ENCODE results near the gene BRI3.

BRI3 gene

GRCh38 chr7:98285157-98286092 lies 3.9 kb downstream of the BRI3 start:
- Histone ChIP-seq H3K4me3 (ENCODE audit: low read length) (no peak overlapping the region), H2AFZ (ENCODE audit: low read depth, low read length) (no peak overlapping the region), H3K9me3 (ENCODE audit: low read length) (no peaks in the 10 kb centered on the region), H3K36me3 (ENCODE audit: insufficient read depth, low read length) (peaks cover 23% of the 10 kb centered on the region), H3K4me1 (ENCODE audit: insufficient read depth, low read length) (peaks cover 40% of the 10 kb centered on the region), H3K27me3 (ENCODE audit: insufficient read depth, low read length) (no peaks in the 10 kb centered on the region)

DNA sequence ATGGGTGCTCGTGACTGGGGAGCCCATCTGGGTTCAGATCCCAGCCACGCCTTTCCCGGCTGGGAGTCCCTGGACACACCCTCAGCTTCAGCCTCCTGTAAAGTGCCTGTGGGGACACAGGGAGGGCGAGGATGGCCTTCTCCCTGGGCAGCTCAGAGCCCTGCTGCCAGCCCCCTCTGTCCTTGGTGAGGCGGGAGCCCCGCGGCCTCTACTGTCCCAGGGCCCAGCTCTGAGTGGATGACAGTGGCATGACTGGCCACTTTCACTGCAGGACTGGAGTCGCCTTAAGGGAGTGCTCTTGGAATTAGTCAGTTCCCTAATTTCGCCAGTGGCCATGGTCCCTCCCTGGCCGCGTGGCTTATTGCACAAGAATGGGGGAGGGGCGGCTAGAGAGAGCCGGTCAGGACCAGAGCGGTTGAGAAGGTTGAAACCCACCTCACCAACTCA lies 4.6 kb downstream of the BRI3 start:
- Histone ChIP-seq H3K4me1 (ENCODE audit: insufficient read depth, low read length) (peaks cover 34% of the 10 kb centered on the region), H3K36me3 (ENCODE audit: insufficient read depth, low read length) (peaks cover 23% of the 10 kb centered on the region)

GRCh38 chr7:98286701-98287485 lies 5.4 kb downstream of the BRI3 start:
- H3K36me3 ChIP-seq (ENCODE audit: insufficient read depth, low read length): peaks cover 29% of the 10 kb centered on the region
- H2AFZ ChIP-seq (ENCODE audit: low read depth, low read length): no peak overlapping the region
- peaks cover 34% of the 10 kb centered on the region for H3K4me1 ChIP-seq (ENCODE audit: insufficient read depth, low read length)
- H3K4me3 ChIP-seq (ENCODE audit: low read length): no peak overlapping the region
- H3K27me3 ChIP-seq (ENCODE audit: insufficient read depth, low read length): no peaks in the 10 kb centered on the region
- H3K9me3 ChIP-seq (ENCODE audit: low read length): no peaks in the 10 kb centered on the region

More for the DNA sequence above, 4.6 kb downstream of the BRI3 start:
- no peak overlapping the region for H3K4me3 ChIP-seq (ENCODE audit: low read length)
- no peak overlapping the region for H2AFZ ChIP-seq (ENCODE audit: low read depth, low read length)
- no peaks in the 10 kb centered on the region for H3K9me3 ChIP-seq (ENCODE audit: low read length)
- H3K27me3 ChIP-seq (ENCODE audit: insufficient read depth, low read length): no peaks in the 10 kb centered on the region

- H3K4me3 ChIP-seq (ENCODE audit: low read length): no peak overlapping the region
- H3K36me3 ChIP-seq (ENCODE audit: insufficient read depth, low read length): peaks cover 35% of the 10 kb centered on the region
- H3K4me1 ChIP-seq (ENCODE audit: insufficient read depth, low read length): peaks cover 29% of the 10 kb centered on the region
- H2AFZ ChIP-seq (ENCODE audit: low read depth, low read length): no peak overlapping the region
- H3K27me3 ChIP-seq (ENCODE audit: insufficient read depth, low read length): no peaks in the 10 kb centered on the region
- H3K9me3 ChIP-seq (ENCODE audit: low read length): no peaks in the 10 kb centered on the region
Measured at GRCh38 chr7:98287486-98287959, 6.0 kb downstream of the BRI3 start.

DNA sequence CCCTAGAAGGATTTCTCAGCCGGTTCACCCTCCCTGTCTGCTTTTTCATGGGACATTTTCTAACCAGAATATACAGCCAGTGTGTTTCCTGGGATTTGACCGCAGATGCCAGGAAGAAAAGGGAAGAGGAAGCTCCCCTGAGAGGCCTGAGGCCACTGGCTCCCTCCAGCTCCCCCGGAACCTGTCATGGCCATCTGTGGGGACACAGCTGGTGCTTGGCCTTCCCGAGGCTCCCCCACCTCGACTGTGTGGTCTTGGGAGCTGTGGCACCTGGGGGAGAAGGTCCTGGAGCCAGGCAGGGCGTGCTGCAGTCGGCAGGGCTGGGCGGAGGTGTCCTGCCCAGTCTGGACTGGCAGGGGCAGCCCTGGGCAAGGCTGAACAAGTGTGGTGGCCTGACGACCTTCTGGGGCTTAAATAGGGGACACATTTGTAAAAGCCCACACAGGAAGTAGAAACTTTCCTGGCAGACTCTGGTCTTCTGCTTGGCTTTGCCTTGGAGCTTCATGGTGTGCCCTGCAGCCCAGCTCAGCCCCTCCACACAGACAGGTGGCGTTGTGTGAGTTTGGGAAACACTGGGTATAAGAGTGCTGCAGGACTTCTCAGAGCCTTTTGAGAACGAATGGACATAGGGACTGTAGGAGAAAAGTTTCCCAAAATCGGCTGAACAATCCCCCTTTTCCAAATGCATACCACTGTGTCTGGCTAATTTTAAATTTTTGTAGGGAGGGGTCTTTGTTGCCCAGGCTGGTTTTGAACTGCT lies 6.8 kb downstream of the BRI3 start:
- Histone ChIP-seq H3K4me3 (ENCODE audit: low read length) (no peak overlapping the region), H3K36me3 (ENCODE audit: insufficient read depth, low read length) (peaks cover 38% of the 10 kb centered on the region)

GRCh38 chr7:98289333-98289875 lies 7.9 kb downstream of the BRI3 start:
- Histone ChIP-seq H3K4me3 (ENCODE audit: low read length) (no peak overlapping the region), H3K27me3 (ENCODE audit: insufficient read depth, low read length) (no peaks in the 10 kb centered on the region), H3K4me1 (ENCODE audit: insufficient read depth, low read length) (peaks cover 10% of the 10 kb centered on the region), H2AFZ (ENCODE audit: low read depth, low read length) (no peak overlapping the region), H3K36me3 (ENCODE audit: insufficient read depth, low read length) (peaks cover 34% of the 10 kb centered on the region), H3K9me3 (ENCODE audit: low read length) (no peaks in the 10 kb centered on the region)

More for the DNA sequence above, 6.8 kb downstream of the BRI3 start:
- H3K4me1 ChIP-seq (ENCODE audit: insufficient read depth, low read length): peaks cover 22% of the 10 kb centered on the region
- H3K27me3 ChIP-seq (ENCODE audit: insufficient read depth, low read length): no peaks in the 10 kb centered on the region
- H2AFZ ChIP-seq (ENCODE audit: low read depth, low read length): no peak overlapping the region
- no peaks in the 10 kb centered on the region for H3K9me3 ChIP-seq (ENCODE audit: low read length)

DNA sequence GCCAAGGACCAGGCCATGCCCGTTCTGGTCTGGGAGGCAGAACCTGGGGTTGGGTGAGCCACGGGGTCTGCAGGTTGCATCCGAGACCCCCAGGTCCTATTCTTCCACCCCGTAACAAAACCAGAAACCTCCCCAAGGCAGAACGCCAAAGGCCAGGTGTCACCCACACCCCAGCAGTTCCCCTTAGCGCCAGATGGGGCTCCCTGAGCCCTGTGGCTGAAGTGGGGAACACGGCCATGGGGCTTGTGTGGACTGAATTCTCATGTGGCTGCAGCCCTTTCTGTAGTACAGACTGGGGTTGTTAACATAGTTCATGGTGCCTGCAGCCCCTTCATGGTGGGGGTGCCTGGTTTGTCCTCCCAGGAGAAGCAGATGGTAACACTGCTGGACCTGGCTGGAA lies 10.2 kb downstream of the BRI3 start:
- H3K9me3 ChIP-seq (ENCODE audit: low read length): no peaks in the 10 kb centered on the region
- no peaks in the 10 kb centered on the region for H3K27me3 ChIP-seq (ENCODE audit: insufficient read depth, low read length)
- H3K4me3 ChIP-seq (ENCODE audit: low read length): no peak overlapping the region
- peaks cover 30% of the 10 kb centered on the region for H3K36me3 ChIP-seq (ENCODE audit: insufficient read depth, low read length)
- H2AFZ ChIP-seq (ENCODE audit: low read depth, low read length): no peak overlapping the region
- H3K4me1 ChIP-seq (ENCODE audit: insufficient read depth, low read length): no peaks in the 10 kb centered on the region

DNA sequence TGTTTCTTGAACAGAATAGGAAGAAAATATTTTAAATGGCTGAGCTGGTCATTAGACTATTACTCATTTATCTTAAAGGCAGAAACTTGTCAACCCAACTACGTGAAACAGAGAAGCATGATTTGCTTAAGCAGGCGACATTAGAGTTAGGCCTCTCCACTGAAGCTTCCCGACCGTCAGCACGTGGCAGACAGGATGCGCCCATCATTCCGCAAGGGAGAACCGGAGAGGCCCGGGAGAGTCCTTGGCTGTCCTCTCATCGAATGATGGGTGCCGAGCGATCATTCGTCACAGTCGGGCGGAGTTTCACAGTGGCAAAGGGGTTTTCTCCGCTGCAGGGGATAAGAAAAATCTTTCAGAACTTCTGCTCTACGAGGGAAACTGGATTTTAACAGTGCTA lies 11.8 kb downstream of the BRI3 start:
- Histone ChIP-seq H2AFZ (ENCODE audit: low read depth, low read length) (no peak overlapping the region), H3K9me3 (ENCODE audit: low read length) (no peaks in the 10 kb centered on the region), H3K4me3 (ENCODE audit: low read length) (no peak overlapping the region), H3K4me1 (ENCODE audit: insufficient read depth, low read length) (no peaks in the 10 kb centered on the region), H3K36me3 (ENCODE audit: insufficient read depth, low read length) (peaks cover 20% of the 10 kb centered on the region), H3K27me3 (ENCODE audit: insufficient read depth, low read length) (no peaks in the 10 kb centered on the region)

DNA sequence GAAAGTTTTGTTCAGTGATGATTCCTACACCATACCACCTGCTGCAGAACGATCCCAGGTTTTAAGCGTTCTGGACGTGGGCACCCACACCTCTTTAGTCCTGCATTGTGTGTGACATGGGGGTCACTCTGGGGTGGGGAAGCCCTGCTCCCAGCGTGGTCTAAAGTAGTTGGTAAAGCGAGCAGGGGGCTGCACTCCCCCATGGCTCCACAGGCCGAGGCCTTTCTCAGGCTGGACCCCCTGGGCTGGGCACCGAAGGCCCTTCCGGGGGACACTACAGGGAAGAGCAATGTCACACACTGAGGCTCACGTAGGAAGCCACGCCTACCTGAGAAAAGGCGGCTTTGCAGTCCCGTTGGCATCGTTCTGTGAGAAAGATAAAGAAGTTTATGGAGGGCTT lies 12.3 kb downstream of the BRI3 start:
- H3K9me3 ChIP-seq (ENCODE audit: low read length): no peaks in the 10 kb centered on the region
- no peaks in the 10 kb centered on the region for H3K4me1 ChIP-seq (ENCODE audit: insufficient read depth, low read length)
- H3K36me3 ChIP-seq (ENCODE audit: insufficient read depth, low read length): peaks cover 20% of the 10 kb centered on the region
- no peaks in the 10 kb centered on the region for H3K27me3 ChIP-seq (ENCODE audit: insufficient read depth, low read length)
- H3K4me3 ChIP-seq (ENCODE audit: low read length): no peak overlapping the region
- H2AFZ ChIP-seq (ENCODE audit: low read depth, low read length): no peak overlapping the region

DNA sequence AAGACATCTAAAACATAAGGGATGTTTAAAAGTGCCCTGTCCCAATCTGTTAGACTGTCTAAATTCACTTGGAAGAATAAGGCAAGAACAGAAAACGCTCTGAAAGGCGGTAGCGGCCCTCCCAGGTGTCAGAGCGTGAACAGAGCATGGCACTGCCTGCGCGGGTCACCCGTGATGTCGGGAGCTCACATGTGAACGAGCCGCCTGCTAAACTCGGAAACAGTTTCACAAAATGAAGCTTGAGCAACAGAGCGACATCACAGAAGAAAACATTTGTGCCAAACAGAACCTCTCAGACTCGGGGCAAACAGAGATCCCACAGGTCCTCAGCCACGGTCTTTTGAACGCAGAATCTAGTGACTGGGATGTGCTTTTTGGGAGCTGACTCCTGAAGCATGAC lies 12.8 kb downstream of the BRI3 start:
- Histone ChIP-seq H3K36me3 (ENCODE audit: insufficient read depth, low read length) (peaks cover 20% of the 10 kb centered on the region), H3K4me1 (ENCODE audit: insufficient read depth, low read length) (no peaks in the 10 kb centered on the region)

DNA sequence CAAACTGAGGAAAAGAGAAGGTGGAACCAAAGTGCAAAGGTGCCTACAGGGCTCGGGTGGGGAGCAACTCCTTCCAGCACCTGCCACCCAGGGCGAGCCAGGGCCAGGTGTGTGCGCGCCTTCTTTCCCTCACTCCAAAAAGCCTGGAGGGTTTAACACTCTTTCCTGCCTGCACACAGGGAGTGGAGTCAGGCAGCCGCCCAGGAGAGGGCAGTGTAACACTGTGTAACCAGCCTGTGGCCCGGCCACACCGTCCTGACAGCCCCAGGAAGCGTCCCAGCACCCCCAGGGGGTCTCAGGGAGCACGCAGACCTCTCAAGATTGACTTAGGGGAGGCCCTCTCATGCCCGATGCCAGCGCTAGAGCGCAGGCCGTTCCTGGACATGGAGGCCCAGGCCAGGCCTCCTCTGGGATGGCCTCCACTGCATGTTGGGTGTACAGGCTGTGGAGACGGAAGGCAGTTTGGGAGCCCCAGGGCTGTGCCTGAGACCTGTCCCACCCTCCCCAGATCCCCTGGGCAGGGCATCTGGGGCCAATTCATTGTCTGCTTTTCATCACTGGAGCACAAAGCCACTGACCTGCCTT lies 13.4 kb downstream of the BRI3 start:
- no peaks in the 10 kb centered on the region for H3K9me3 ChIP-seq (ENCODE audit: low read length)
- no peak overlapping the region for H3K4me3 ChIP-seq (ENCODE audit: low read length)
- H2AFZ ChIP-seq (ENCODE audit: low read depth, low read length): no peak overlapping the region
- peaks cover 20% of the 10 kb centered on the region for H3K36me3 ChIP-seq (ENCODE audit: insufficient read depth, low read length)
- H3K4me1 ChIP-seq (ENCODE audit: insufficient read depth, low read length): no peaks in the 10 kb centered on the region
- no peaks in the 10 kb centered on the region for H3K27me3 ChIP-seq (ENCODE audit: insufficient read depth, low read length)

More for the DNA sequence above, 12.8 kb downstream of the BRI3 start:
- no peaks in the 10 kb centered on the region for H3K9me3 ChIP-seq (ENCODE audit: low read length)
- H3K27me3 ChIP-seq (ENCODE audit: insufficient read depth, low read length): no peaks in the 10 kb centered on the region
- no peak overlapping the region for H2AFZ ChIP-seq (ENCODE audit: low read depth, low read length)
- no peak overlapping the region for H3K4me3 ChIP-seq (ENCODE audit: low read length)

DNA sequence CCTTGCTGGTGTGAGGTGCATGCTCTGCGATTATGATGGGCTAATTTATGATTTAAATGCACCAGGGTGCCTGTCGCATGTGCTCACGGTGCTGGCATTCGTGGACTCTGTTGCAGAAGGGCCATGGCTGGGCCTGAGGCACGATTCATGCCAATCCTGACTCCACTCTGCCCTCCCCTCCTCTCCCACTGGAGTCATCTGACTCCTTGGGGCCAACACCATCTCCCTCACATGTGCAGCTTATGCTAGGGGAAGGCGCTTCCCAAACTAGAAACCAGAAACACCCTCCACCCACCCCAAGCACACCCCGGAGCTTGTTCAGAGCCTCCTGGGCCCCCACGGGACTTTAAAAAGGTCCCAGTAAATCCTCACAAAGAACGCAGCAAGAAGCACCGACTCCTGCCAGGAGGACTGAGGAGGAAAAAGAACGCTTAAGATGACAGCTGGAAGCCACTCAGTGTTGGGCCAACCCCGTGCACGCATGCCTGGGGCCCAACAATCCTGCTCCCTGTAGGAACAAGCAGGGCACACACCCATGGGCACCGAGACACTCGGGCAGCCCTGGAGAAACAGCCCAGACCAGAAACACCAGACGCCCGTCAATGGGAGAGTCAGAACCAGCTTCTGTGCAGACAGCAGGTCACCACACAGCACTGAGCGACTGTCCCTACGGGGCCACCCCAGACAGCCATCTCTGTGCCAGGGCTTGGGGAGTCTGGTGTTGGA lies 14.1 kb downstream of the BRI3 start:
- Histone ChIP-seq H3K9me3 (ENCODE audit: low read length) (no peaks in the 10 kb centered on the region), H3K36me3 (ENCODE audit: insufficient read depth, low read length) (peaks cover 20% of the 10 kb centered on the region)

More for the DNA sequence above, 14.1 kb downstream of the BRI3 start:
- Histone ChIP-seq H3K4me1 (ENCODE audit: insufficient read depth, low read length) (no peaks in the 10 kb centered on the region), H2AFZ (ENCODE audit: low read depth, low read length) (no peak overlapping the region), H3K27me3 (ENCODE audit: insufficient read depth, low read length) (no peaks in the 10 kb centered on the region), H3K4me3 (ENCODE audit: low read length) (no peak overlapping the region)

All from neuron (in vitro differentiated cells).